ENCODE measurements around the gene PLD4.

The PLD4 gene

GRCh38 chr14:104982548-104983230 is 58.0 kb downstream of the PLD4 start:
- Mint-ChIP-seq H3K27ac (no peak overlapping the region), H3K36me3 (ENCODE audit: low read depth) (no peaks in the 10 kb centered on the region), H3K4me1 (peaks cover 38% of the 10 kb centered on the region), H3K27me3 (ENCODE audit: low read depth, poor library complexity) (peaks cover 40% of the 10 kb centered on the region), H3K4me3 (no peak overlapping the region), H3K9me3 (no peaks in the 10 kb centered on the region)
- TF ChIP-seq, protein P1, sequence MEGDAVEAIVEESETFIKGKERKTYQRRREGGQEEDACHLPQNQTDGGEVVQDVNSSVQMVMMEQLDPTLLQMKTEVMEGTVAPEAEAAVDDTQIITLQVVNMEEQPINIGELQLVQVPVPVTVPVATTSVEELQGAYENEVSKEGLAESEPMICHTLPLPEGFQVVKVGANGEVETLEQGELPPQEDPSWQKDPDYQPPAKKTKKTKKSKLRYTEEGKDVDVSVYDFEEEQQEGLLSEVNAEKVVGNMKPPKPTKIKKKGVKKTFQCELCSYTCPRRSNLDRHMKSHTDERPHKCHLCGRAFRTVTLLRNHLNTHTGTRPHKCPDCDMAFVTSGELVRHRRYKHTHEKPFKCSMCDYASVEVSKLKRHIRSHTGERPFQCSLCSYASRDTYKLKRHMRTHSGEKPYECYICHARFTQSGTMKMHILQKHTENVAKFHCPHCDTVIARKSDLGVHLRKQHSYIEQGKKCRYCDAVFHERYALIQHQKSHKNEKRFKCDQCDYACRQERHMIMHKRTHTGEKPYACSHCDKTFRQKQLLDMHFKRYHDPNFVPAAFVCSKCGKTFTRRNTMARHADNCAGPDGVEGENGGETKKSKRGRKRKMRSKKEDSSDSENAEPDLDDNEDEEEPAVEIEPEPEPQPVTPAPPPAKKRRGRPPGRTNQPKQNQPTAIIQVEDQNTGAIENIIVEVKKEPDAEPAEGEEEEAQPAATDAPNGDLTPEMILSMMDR (IDR thresholded peaks at IDR 0.05): no peak
- no peak for DNase-seq

Measured in nephron progenitor cell (in vitro differentiated cells).